GM13977 (cell line): ENCODE results near the gene BMPER.

Source experiments
- DNase-seq: peaks from one replicate; pipeline ENCODE4 v3.0.0; 2012; ENCODE audit warnings: low spot score
- CTCF ChIP-seq: IDR thresholded peaks from 2 replicates; pipeline ENCODE4 v1.5.1; 2012; ENCODE audit warnings: mild to moderate bottlenecking, control low read depth; ENCODE audit not compliant: insufficient read depth; ENCODE audit errors: extremely low read depth, missing control alignments
- in situ Hi-C: fragments of 300-500 bp; cut with MboI; formaldehyde crosslinking; loops from one replicate; pipeline ENCODE4 v1.12.0; 2022; ENCODE audit warnings: low sequenced_read_pairs, low pct_unique_long_range_greater_than_20kb, mixed read lengths, inconsistent platforms; ENCODE audit not compliant: unreplicated experiment

The BMPER gene

DNA sequence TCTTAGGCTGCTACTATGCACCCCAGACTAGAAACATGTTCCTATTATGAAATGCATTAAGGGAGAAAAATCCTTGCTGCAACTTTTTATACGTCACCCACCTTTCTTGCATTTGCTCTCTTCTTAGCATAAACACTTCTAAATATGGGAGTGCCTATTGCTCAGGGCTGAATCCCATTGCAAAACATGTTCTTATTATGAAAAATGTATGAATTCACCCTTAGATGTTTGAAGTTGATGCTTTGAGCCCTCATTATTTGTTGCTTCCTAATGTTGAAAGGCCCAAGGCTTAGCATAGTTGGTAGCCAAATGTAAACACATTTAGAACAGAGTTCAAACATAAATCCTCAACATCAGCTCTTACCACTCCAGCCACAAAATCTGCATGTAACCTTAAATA lies 52.8 kb downstream of the BMPER start:
- TF ChIP-seq CTCF, result no peak
- in situ Hi-C loops, result no loop called here
- no peak for DNase-seq

GRCh38 chr7:33959676-33960075 lies 54.3 kb downstream of the BMPER start:
- TF ChIP-seq CTCF, result no peak
- in situ Hi-C loops, result no loop called here
- DNase-seq, result no peak

GRCh38 chr7:33961948-33962347 lies 56.6 kb downstream of the BMPER start:
- in situ Hi-C loops, result no loop called here
- TF ChIP-seq CTCF, result no peak
- no peak for DNase-seq

GRCh38 chr7:33964417-33965182 lies 59.3 kb downstream of the BMPER start:
- in situ Hi-C loops, result no loop called here
- no peak for TF ChIP-seq CTCF
- DNase-seq, result no peak

GRCh38 chr7:33965183-33965744 lies 59.9 kb downstream of the BMPER start:
- no peak for DNase-seq
- in situ Hi-C loops, result no loop called here
- TF ChIP-seq CTCF, result no peak

- in situ Hi-C loops, result no loop called here
- no peak for DNase-seq
- TF ChIP-seq CTCF, result no peak
Observed at GRCh38 chr7:33968591-33968990, 63.3 kb downstream of the BMPER start.
